ENCODE data around the gene GABRQ.
"Not testable (repeated sequence)": the region's sequence is repeated elsewhere in the genome, so short reads cannot be mapped to it uniquely, and the experiment has no call there.

Gene GABRQ

DNA sequence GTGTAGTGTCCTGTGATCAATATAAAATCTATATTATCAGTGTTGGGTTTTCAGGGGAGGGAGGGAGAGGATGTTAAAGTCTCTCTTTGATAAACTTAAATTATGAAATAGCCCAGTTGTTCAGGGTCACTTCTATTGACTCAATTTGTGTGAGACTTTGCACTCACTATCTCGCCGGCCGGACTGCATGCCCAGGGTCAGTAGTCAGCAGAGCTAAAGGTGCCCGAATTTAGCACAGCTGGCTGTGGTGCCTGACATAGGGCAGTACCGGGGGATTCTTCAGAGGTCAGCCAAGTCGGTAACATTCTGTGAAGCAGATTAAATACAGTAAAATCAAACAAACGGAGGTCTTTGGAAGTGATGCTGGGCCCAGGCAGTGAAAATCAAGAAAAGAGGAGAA, 19.2 kb downstream of the GABRQ start:
- WGBS (ENCODE audit: insufficient coverage, insufficient read length), result no CpG with 5 or more reads among the region's 7 CpGs
- no peaks in the 10 kb centered on the region for H3K4me1 ChIP-seq (ENCODE audit: control insufficient read depth, insufficient read depth, low read length)
- H3K9me3 ChIP-seq (ENCODE audit: control insufficient read depth, insufficient read depth, low read length), result no peaks in the 10 kb centered on the region
- no peaks in the 10 kb centered on the region for H3K27me3 ChIP-seq (ENCODE audit: control insufficient read depth, insufficient read depth, low read length)
- H3K36me3 ChIP-seq (ENCODE audit: control insufficient read depth, insufficient read depth, low read length), result peaks cover 2% of the 10 kb centered on the region; the same call in 1 of the 2 replicates
- no peak overlapping the region for H3K4me3 ChIP-seq (ENCODE audit: low read length)
- DNase-seq (ENCODE audit: low read depth, low spot score), result no peak
- H3K27ac ChIP-seq (ENCODE audit: low read length), result no peak overlapping the region

DNA sequence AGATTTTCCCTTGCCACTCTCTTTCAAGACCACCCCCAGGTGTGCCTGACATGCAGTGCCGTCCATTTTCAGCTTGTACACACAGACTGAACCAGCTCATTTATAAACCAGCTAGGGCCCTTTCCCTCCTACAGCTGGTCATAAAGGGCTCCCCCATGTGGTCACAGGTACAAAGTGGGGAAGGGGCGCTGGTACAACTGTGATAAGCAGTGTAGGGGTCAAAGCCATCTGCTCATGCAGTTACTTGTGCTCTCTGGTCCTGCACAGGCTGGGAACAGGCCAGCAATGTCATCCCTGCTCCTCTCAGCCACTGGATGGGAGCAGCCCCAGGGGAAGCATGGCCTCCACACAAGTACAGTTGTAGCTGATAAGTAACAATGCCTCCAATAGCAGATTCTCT, 20.6 kb downstream of the GABRQ start:
- Histone ChIP-seq H3K4me1 (ENCODE audit: control insufficient read depth, insufficient read depth, low read length) (no peaks in the 10 kb centered on the region), H3K27me3 (ENCODE audit: control insufficient read depth, insufficient read depth, low read length) (no peaks in the 10 kb centered on the region), H3K36me3 (ENCODE audit: control insufficient read depth, insufficient read depth, low read length) (no peaks in the 10 kb centered on the region), H3K9me3 (ENCODE audit: control insufficient read depth, insufficient read depth, low read length) (no peaks in the 10 kb centered on the region), H3K27ac (ENCODE audit: low read length) (no peak overlapping the region), H3K4me3 (ENCODE audit: low read length) (no peak overlapping the region)
- DNase-seq (ENCODE audit: low read depth, low spot score), result no peak
- no CpG with 5 or more reads among the region's 2 CpGs for WGBS (ENCODE audit: insufficient coverage, insufficient read length)

DNA sequence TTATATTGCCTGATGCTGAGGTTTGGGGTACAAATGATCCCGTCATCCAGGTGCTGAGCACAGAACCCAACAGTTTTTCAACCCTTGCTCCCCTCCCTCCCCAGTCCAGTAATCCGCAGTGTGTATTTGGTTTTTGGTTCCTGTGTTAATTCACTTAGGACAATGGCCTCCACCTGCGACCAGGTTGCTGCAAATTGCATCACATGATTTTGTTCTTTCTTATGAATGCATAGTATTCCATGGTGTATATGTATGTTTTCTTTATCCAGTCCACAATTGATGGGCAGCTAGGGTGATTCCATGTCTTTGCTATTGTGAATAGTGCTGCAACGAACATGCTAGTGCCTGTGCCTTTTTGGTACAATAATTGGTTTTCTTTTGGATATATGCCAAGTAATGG, 25.4 kb downstream of the GABRQ start:
- Histone ChIP-seq H3K9me3 (ENCODE audit: control insufficient read depth, insufficient read depth, low read length) (no peaks in the 10 kb centered on the region), H3K4me1 (ENCODE audit: control insufficient read depth, insufficient read depth, low read length) (no peaks in the 10 kb centered on the region), H3K36me3 (ENCODE audit: control insufficient read depth, insufficient read depth, low read length) (no peaks in the 10 kb centered on the region), H3K4me3 (ENCODE audit: low read length) (no peak overlapping the region), H3K27ac (ENCODE audit: low read length) (no peak overlapping the region), H3K27me3 (ENCODE audit: control insufficient read depth, insufficient read depth, low read length) (no peaks in the 10 kb centered on the region)
- DNase-seq (ENCODE audit: low read depth, low spot score), result no peak
- WGBS (ENCODE audit: insufficient coverage, insufficient read length), result no CpG with 5 or more reads among the region's 4 CpGs

DNA sequence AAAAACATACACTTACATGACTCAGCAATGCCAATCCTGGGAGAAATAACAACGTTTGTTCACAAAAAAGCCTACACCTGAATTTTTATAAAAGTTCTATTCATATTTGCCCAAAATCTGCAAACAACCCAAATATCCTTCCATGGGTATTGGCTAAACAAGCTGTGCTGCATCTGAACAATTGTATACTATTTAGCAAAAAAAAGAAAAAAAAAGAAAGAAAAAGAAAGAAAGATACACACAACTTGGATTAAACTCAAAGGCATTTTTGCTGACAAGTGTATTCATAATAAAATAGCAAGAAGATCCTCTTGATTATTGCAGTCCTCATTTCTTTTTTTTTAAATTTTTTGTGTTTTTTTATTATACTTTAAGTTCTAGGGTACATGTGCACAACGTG, 36.4 kb downstream of the GABRQ start:
- Histone ChIP-seq H3K27me3 (ENCODE audit: control insufficient read depth, insufficient read depth, low read length) (no peaks in the 10 kb centered on the region), H3K36me3 (ENCODE audit: control insufficient read depth, insufficient read depth, low read length) (no peaks in the 10 kb centered on the region), H3K4me3 (ENCODE audit: low read length) (no peak overlapping the region), H3K4me1 (ENCODE audit: control insufficient read depth, insufficient read depth, low read length) (no peaks in the 10 kb centered on the region), H3K9me3 (ENCODE audit: control insufficient read depth, insufficient read depth, low read length) (no peaks in the 10 kb centered on the region), H3K27ac (ENCODE audit: low read length) (no peak overlapping the region)
- WGBS (ENCODE audit: insufficient coverage, insufficient read length), result no CpG with 5 or more reads among the region's 2 CpGs
- DNase-seq (ENCODE audit: low read depth, low spot score), result no peak

DNA sequence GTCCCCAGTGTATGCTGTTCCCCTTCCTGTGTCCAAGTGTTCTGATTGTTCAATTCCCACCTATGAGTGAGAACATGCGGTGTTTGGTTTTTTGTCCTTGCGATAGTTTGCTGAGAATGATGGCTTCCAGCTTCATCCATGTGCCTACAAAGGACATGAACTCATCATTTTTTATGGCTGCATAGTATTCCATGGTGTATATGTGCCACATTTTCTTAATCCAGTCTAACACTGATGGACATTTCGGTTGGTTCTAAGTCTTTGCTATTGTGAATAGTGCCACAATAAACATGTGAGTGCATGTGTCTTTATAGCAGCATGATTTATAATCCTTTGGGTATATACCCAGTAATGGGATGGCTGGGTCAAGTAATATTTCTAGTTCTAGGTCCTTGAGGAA, 37.0 kb downstream of the GABRQ start:
- H3K27ac ChIP-seq (ENCODE audit: low read length); H3K36me3 ChIP-seq (ENCODE audit: control insufficient read depth, insufficient read depth, low read length); H3K4me1 ChIP-seq (ENCODE audit: control insufficient read depth, insufficient read depth, low read length); DNase-seq (ENCODE audit: low read depth, low spot score); H3K9me3 ChIP-seq (ENCODE audit: control insufficient read depth, insufficient read depth, low read length); H3K4me3 ChIP-seq (ENCODE audit: low read length); H3K27me3 ChIP-seq (ENCODE audit: control insufficient read depth, insufficient read depth, low read length): not testable (repeated sequence)
- no CpG with 5 or more reads among the region's 3 CpGs for WGBS (ENCODE audit: insufficient coverage, insufficient read length)

DNA sequence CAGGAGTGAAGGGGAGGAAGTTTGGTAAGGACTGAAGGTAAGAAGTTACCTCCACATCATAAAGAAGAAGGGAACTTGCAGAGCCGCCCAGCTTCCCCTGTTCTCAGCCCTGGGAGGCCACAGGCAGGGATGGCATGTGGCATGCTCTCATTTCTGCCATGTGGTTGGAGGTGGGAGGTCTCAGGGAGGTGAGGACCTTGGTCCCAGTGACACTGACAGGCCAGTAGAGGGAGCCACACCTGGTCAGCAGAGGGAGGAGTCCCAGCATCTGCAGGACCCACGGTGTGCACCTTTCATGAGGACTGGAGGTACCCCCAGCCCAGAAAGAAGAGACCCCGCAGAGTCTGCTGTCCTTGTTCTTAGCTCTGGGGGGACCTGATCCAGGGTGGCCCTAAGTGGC, 43.3 kb downstream of the GABRQ start:
- not testable (repeated sequence) for H3K27me3 ChIP-seq (ENCODE audit: control insufficient read depth, insufficient read depth, low read length); H3K9me3 ChIP-seq (ENCODE audit: control insufficient read depth, insufficient read depth, low read length); H3K27ac ChIP-seq (ENCODE audit: low read length); H3K36me3 ChIP-seq (ENCODE audit: control insufficient read depth, insufficient read depth, low read length); DNase-seq (ENCODE audit: low read depth, low spot score); H3K4me3 ChIP-seq (ENCODE audit: low read length); H3K4me1 ChIP-seq (ENCODE audit: control insufficient read depth, insufficient read depth, low read length)
- WGBS (ENCODE audit: insufficient coverage, insufficient read length), result no CpG with 5 or more reads among the region's 3 CpGs

DNA sequence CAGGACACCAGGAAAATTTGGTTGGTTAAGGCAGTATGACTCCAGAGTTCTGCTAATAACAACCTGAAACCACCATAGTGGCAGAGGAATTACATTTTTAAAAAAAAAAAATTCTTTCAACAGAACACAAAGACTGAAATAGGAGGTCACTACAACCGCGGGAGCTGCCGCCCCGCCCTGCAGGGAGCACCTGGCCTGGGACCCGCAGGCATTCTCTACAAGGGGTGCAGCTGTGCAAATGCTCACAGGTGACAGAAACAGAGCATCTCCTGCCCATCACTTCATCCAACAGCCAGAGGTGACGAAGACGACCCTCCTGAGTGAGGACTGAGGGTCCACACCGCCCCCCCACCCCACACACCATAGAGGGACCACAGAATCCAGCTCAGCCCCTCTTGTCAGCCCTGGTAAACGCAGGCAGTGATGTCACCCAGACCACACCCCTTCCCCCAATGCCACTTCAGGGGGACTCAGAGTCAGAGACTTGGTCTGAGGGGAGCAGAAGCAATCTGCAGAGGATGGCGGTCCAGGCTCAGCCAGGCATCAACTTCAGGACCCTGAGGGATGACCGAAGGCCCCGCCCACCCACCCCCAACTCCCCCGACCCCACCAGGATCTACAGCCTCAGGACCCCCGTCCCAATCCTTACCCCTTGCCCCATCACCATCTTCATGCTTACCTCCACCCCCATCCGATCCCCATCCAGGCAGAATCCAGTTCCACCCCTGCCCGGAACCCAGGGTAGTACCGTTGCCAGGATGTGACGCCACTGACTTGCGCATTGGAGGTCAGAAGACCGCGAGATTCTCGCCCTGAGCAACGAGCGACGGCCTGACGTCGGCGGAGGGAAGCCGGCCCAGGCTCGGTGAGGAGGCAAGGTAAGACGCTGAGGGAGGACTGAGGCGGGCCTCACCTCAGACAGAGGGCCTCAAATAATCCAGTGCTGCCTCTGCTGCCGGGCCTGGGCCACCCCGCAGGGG, 60.5 kb downstream of the GABRQ start, which contains the start of gene MAGEA3:
MAGEA3 (plus strand) TSS at position 843 of the 980 bp plus-strand sequence. CDS start 2,039 bp downstream, outside the sequence.
- not testable (repeated sequence) for H3K27me3 ChIP-seq (ENCODE audit: control insufficient read depth, insufficient read depth, low read length); DNase-seq (ENCODE audit: low read depth, low spot score); H3K4me1 ChIP-seq (ENCODE audit: control insufficient read depth, insufficient read depth, low read length); H3K9me3 ChIP-seq (ENCODE audit: control insufficient read depth, insufficient read depth, low read length); H3K36me3 ChIP-seq (ENCODE audit: control insufficient read depth, insufficient read depth, low read length); H3K4me3 ChIP-seq (ENCODE audit: low read length); H3K27ac ChIP-seq (ENCODE audit: low read length)
- no CpG with 5 or more reads among the region's 34 CpGs for WGBS (ENCODE audit: insufficient coverage, insufficient read length)

DNA sequence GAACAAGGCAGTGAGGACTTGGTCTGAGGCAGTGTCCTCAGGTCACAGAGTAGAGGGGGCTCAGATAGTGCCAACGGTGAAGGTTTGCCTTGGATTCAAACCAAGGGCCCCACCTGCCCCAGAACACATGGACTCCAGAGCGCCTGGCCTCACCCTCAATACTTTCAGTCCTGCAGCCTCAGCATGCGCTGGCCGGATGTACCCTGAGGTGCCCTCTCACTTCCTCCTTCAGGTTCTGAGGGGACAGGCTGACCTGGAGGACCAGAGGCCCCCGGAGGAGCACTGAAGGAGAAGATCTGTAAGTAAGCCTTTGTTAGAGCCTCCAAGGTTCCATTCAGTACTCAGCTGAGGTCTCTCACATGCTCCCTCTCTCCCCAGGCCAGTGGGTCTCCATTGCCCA, 62.7 kb downstream of the GABRQ start:
- WGBS (ENCODE audit: insufficient coverage, insufficient read length), result no CpG with 5 or more reads among the region's 5 CpGs
- not testable (repeated sequence) for H3K4me3 ChIP-seq (ENCODE audit: low read length); H3K4me1 ChIP-seq (ENCODE audit: control insufficient read depth, insufficient read depth, low read length); DNase-seq (ENCODE audit: low read depth, low spot score); H3K9me3 ChIP-seq (ENCODE audit: control insufficient read depth, insufficient read depth, low read length); H3K36me3 ChIP-seq (ENCODE audit: control insufficient read depth, insufficient read depth, low read length); H3K27me3 ChIP-seq (ENCODE audit: control insufficient read depth, insufficient read depth, low read length); H3K27ac ChIP-seq (ENCODE audit: low read length)

DNA sequence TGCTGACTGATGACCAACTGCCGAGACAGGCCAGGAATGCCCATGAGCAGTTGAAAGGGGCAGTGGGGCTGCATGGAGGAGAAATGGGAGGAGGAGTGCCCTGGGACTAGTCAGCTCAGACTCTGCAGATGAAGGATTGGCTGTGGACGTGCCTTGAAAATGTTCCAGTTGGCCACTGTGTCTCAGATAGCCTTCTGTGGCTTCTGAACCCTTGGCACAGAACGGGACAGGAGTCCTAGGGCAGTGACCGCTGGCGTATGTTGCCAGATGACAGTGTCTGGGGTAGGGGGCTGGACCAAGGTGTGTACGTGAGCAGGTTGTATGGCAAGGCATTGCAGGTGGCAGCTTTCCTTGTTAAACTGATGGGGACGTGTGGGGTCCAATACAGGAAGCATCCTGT, 68.8 kb downstream of the GABRQ start:
- not testable (repeated sequence) for DNase-seq (ENCODE audit: low read depth, low spot score); H3K27me3 ChIP-seq (ENCODE audit: control insufficient read depth, insufficient read depth, low read length)
- WGBS (ENCODE audit: insufficient coverage, insufficient read length), result no CpG with 5 or more reads among the region's 7 CpGs

More for the DNA sequence above, 68.8 kb downstream of the GABRQ start:
- H3K4me3 ChIP-seq (ENCODE audit: low read length); H3K9me3 ChIP-seq (ENCODE audit: control insufficient read depth, insufficient read depth, low read length); H3K36me3 ChIP-seq (ENCODE audit: control insufficient read depth, insufficient read depth, low read length); H3K4me1 ChIP-seq (ENCODE audit: control insufficient read depth, insufficient read depth, low read length); H3K27ac ChIP-seq (ENCODE audit: low read length): not testable (repeated sequence)
